OCI-LY7 (cell line): ENCODE measurements around the gene CHRD. TPM values are rescaled to one million over a fixed set of nuclear protein-coding genes. Genes with fewer than 3 reads are reported as not detected.

Source experiments
- BruUV-seq: library from RNA; stranded (reverse); fragments of 400-500 nt; replicated peaks from 2 replicates; lab custom pipeline; 2021; lab: Mats Ljungman, UMichigan
- CTCF ChIA-PET: fragments of 300-600 bp; sonication (Branson Sonifier 250); formaldehyde crosslinking; loops from one replicate; lab custom pipeline; 2022; ENCODE audit warnings: antibody characterized with exemption; ENCODE audit not compliant: unreplicated experiment; lab: Charles Lee
- POLR2A ChIA-PET: fragments of 300-600 bp; sonication (Branson Sonifier 250); formaldehyde crosslinking; loops from one replicate; lab custom pipeline; 2022; ENCODE audit warnings: antibody characterized with exemption; lab: Charles Lee
- DNase-seq: peaks from one replicate; pipeline ENCODE4 v3.0.0-alpha.2; 2015; ENCODE audit warnings: low spot score
- H2AFZ ChIP-seq: fragments of 200-600 bp; sonication (generic), shearing (Covaris generic); 2 replicates; pipeline ENCODE4 v1.6.1; 2014; ENCODE audit warnings: mild to moderate bottlenecking, antibody characterized with exemption, low read length, moderate library complexity
- H3K27ac ChIP-seq: fragments of 200-600 bp; sonication (generic); 2 replicates; pipeline ENCODE4 v1.5.1; 2014; ENCODE audit warnings: mixed run types, low read depth, mild to moderate bottlenecking, moderate library complexity, low read length, inconsistent platforms; ENCODE audit not compliant: poor library complexity, severe bottlenecking
- H3K36me3 ChIP-seq: fragments of 200-600 bp; sonication (generic); 2 replicates; pipeline ENCODE4 v1.6.1; 2014; ENCODE audit warnings: mild to moderate bottlenecking, antibody characterized with exemption, low read length, moderate library complexity, mixed read lengths; ENCODE audit not compliant: insufficient read depth
- H3K4me1 ChIP-seq: fragments of 200-600 bp; sonication (generic); 2 replicates; pipeline ENCODE4 v1.5.1; 2014; ENCODE audit warnings: mild to moderate bottlenecking, low read length; ENCODE audit not compliant: insufficient read depth, poor library complexity, severe bottlenecking
- H3K4me2 ChIP-seq: fragments of 200-600 bp; sonication (generic); 2 replicates; pipeline ENCODE4 v1.6.1; 2014; ENCODE audit warnings: mild to moderate bottlenecking, low read length
- H3K4me3 ChIP-seq: fragments of 200-600 bp; sonication (generic); 2 replicates; pipeline ENCODE4 v1.5.1; 2014; ENCODE audit warnings: mild to moderate bottlenecking, low read depth, low read length; ENCODE audit not compliant: poor library complexity, severe bottlenecking
- H3K79me2 ChIP-seq: fragments of 200-600 bp; sonication (generic); 2 replicates; pipeline ENCODE4 v1.6.1; 2016; ENCODE audit warnings: low read depth, mild to moderate bottlenecking, low read length, moderate library complexity, mixed read lengths; ENCODE audit not compliant: insufficient read depth
- H3K9me2 ChIP-seq: fragments of 200-600 bp; sonication (generic); 2 replicates; pipeline ENCODE4 v1.6.1; 2016; ENCODE audit warnings: mild to moderate bottlenecking, low read length, mixed read lengths; ENCODE audit not compliant: insufficient read depth
- H3K9me3 ChIP-seq: fragments of 200-600 bp; sonication (generic); 2 replicates; pipeline ENCODE4 v1.6.1; 2014; ENCODE audit warnings: mild to moderate bottlenecking, mixed run types, low read length, mixed read lengths
- H4K20me1 ChIP-seq: fragments of 200-600 bp; sonication (generic); 2 replicates; pipeline ENCODE4 v1.6.1; 2014; ENCODE audit warnings: mild to moderate bottlenecking, antibody characterized with exemption, low read length, moderate library complexity, mixed read lengths; ENCODE audit not compliant: insufficient read depth
- CTCF ChIP-seq: fragments of 200-600 bp; sonication (generic); conservative IDR thresholded peaks from 2 replicates; pipeline ENCODE4 v1.5.1; 2014; ENCODE audit warnings: mild to moderate bottlenecking, antibody characterized with exemption, low read length, moderate library complexity, mixed read lengths
- EZH2phosphoT487 ChIP-seq: fragments of 200-600 bp; sonication (generic); IDR thresholded peaks from 2 replicates; pipeline ENCODE4 v1.6.1; 2018; ENCODE audit warnings: low read depth, borderline replicate concordance, mild to moderate bottlenecking, mixed run types, antibody characterized with exemption, low read length, moderate library complexity, mixed read lengths
- intact Hi-C: fragments of 100-400 bp; cut with micrococcal nuclease; formaldehyde crosslinking; loops from one replicate; pipeline ENCODE4 v1.10.0; 2022; ENCODE audit not compliant: unreplicated experiment
- total RNA-seq, 2 experiments: library from RNA; depleted of rRNA in 1 of 2; stranded (reverse); fragments of >200 nt in 1 of 2; shearing (Covaris generic) in 1 of 2; gene quantifications; 2 replicates each; pipeline ENCODE4 v1.2.3, GENCODE V29; 2014 to 2022

CHRD gene
- total RNA-seq, 2 experiments from 2014 or later, result 0.16 TPM; not detected in 1

- CTCF ChIA-PET, result no interaction called here
These were observed 6.4 kb downstream of the CHRD start for GRCh38 chr3:184386047-184386806.

GRCh38 chr3:184387174-184387714 is 7.4 kb downstream of the CHRD start:
- no peak overlapping the region for H3K4me2 ChIP-seq
- H3K9me2 ChIP-seq, result no peaks in the 10 kb centered on the region
- no peak overlapping the region for H3K4me3 ChIP-seq
- H3K36me3 ChIP-seq, result no peaks in the 10 kb centered on the region
- POLR2A ChIA-PET, result no interaction called here
- no peaks in the 10 kb centered on the region for H4K20me1 ChIP-seq
- no TSS peak for BruUV-seq
- TF ChIP-seq CTCF, result no peak
- H3K9me3 ChIP-seq, result no peaks in the 10 kb centered on the region
- CTCF ChIA-PET, result no interaction called here
- H3K79me2 ChIP-seq, result no peaks in the 10 kb centered on the region
- no peak overlapping the region for H3K27ac ChIP-seq
- no peak overlapping the region for H2AFZ ChIP-seq
- no peaks in the 10 kb centered on the region for H3K4me1 ChIP-seq
- no peak for DNase-seq
- intact Hi-C loops, result no loop called here

More at GRCh38 chr3:184386047-184386806, 6.4 kb downstream of the CHRD start:
- H3K4me1 ChIP-seq, result no peaks in the 10 kb centered on the region
- no peaks in the 10 kb centered on the region for H3K9me2 ChIP-seq
- H3K27ac ChIP-seq, result no peak overlapping the region
- no peaks in the 10 kb centered on the region for H3K9me3 ChIP-seq
- no TSS peak for BruUV-seq
- POLR2A ChIA-PET, result no interaction called here
- H3K4me3 ChIP-seq, result no peak overlapping the region
- no peak overlapping the region for H3K4me2 ChIP-seq
- TF ChIP-seq CTCF (no peak), EZH2phosphoT487 (no peak)
- no peaks in the 10 kb centered on the region for H4K20me1 ChIP-seq
- H3K79me2 ChIP-seq, result no peaks in the 10 kb centered on the region
- intact Hi-C loops, result no loop called here
- H3K36me3 ChIP-seq, result no peaks in the 10 kb centered on the region
- H2AFZ ChIP-seq, result no peak overlapping the region
- DNase-seq, result no peak
